ENCODE results near the gene C1orf167. TPM values are rescaled to one million over a fixed set of nuclear protein-coding genes. Genes with fewer than 3 reads are reported as not detected.

C1orf167 gene
- total RNA-seq, 1 donor from 2014 or later = not detected

GRCh38 chr1:11835441-11836225 is 73.6 kb downstream of the C1orf167 start:
- DNase-seq (ENCODE audit: low read depth) = no peak
- no peaks in the 10 kb centered on the region for H3K27me3 ChIP-seq (ENCODE audit: control insufficient read depth, insufficient read depth, low read length)
- peaks cover 4% of the 10 kb centered on the region for H3K36me3 ChIP-seq (ENCODE audit: control insufficient read depth, insufficient read depth, low read length)
- no peak overlapping the region for H3K4me3 ChIP-seq (ENCODE audit: low read depth, low read length)
- no peak for TF ChIP-seq CTCF (IDR thresholded peaks at IDR 0.05; ENCODE audit: insufficient read depth, low read length, poor library complexity, severe bottlenecking)

- no peak overlapping the region for H3K4me3 ChIP-seq (ENCODE audit: low read depth, low read length)
- no peaks in the 10 kb centered on the region for H3K27me3 ChIP-seq (ENCODE audit: control insufficient read depth, insufficient read depth, low read length)
- no peak for TF ChIP-seq CTCF (IDR thresholded peaks at IDR 0.05; ENCODE audit: insufficient read depth, low read length, poor library complexity, severe bottlenecking)
- no peak for DNase-seq (ENCODE audit: low read depth)
- peaks cover 6% of the 10 kb centered on the region for H3K36me3 ChIP-seq (ENCODE audit: control insufficient read depth, insufficient read depth, low read length)
Observed at GRCh38 chr1:11836955-11837766, 75.2 kb downstream of the C1orf167 start.

- no peaks in the 10 kb centered on the region for H3K27me3 ChIP-seq (ENCODE audit: control insufficient read depth, insufficient read depth, low read length)
- H3K36me3 ChIP-seq (ENCODE audit: control insufficient read depth, insufficient read depth, low read length) = peaks cover 6% of the 10 kb centered on the region
- no peak for DNase-seq (ENCODE audit: low read depth)
- TF ChIP-seq CTCF (IDR thresholded peaks at IDR 0.05; ENCODE audit: insufficient read depth, low read length, poor library complexity, severe bottlenecking) = no peak
- no peak overlapping the region for H3K4me3 ChIP-seq (ENCODE audit: low read depth, low read length)
Observed at GRCh38 chr1:11837767-11838348, 75.9 kb downstream of the C1orf167 start.

GRCh38 chr1:11838349-11839272 is 76.6 kb downstream of the C1orf167 start:
- DNase-seq (ENCODE audit: low read depth) = no peak
- no peaks in the 10 kb centered on the region for H3K27me3 ChIP-seq (ENCODE audit: control insufficient read depth, insufficient read depth, low read length)
- peak; percentile 100 for TF ChIP-seq CTCF (IDR thresholded peaks at IDR 0.05; ENCODE audit: insufficient read depth, low read length, poor library complexity, severe bottlenecking)
- H3K4me3 ChIP-seq (ENCODE audit: low read depth, low read length) = no peak overlapping the region
- H3K36me3 ChIP-seq (ENCODE audit: control insufficient read depth, insufficient read depth, low read length) = peaks cover 6% of the 10 kb centered on the region

Other genes with a start within 250 kb of the C1orf167 start
- 0.55 and 3.0 TPM in 2 replicates for gene FBXO2, start 107.8 kb upstream of the C1orf167 start, total RNA-seq
- gene FBXO44, start 107.3 kb upstream of the C1orf167 start, total RNA-seq = 14.4 and 23.6 TPM in 2 replicates
- gene FBXO6, start 98.0 kb upstream of the C1orf167 start, total RNA-seq = 14.0 and 14.1 TPM in 2 replicates
- gene MAD2L2, start 81.0 kb upstream of the C1orf167 start, total RNA-seq = 89.5 and 96.6 TPM in 2 replicates
- 2.8 and 4.5 TPM in 2 replicates for gene DRAXIN, start 70.5 kb upstream of the C1orf167 start, total RNA-seq
- gene AGTRAP, start 26.1 kb upstream of the C1orf167 start, total RNA-seq = 76.7 and 89.8 TPM in 2 replicates
- 23.1 and 26.6 TPM in 2 replicates for gene MTHFR, start 43.8 kb downstream of the C1orf167 start, total RNA-seq
- 17.6 and 17.7 TPM in 2 replicates for gene CLCN6, start 44.0 kb downstream of the C1orf167 start, total RNA-seq
- not detected in 2 replicates for gene NPPA, start 85.6 kb downstream of the C1orf167 start, total RNA-seq
- 2.5 and 5.4 TPM in 2 replicates for gene NPPB, start 96.8 kb downstream of the C1orf167 start, total RNA-seq
- gene KIAA2013, start 164.2 kb downstream of the C1orf167 start, total RNA-seq = 97.2 and 108 TPM in 2 replicates
- 85.7 and 104 TPM in 2 replicates for gene PLOD1, start 172.5 kb downstream of the C1orf167 start, total RNA-seq
- gene MFN2, start 218.3 kb downstream of the C1orf167 start, total RNA-seq = 73.5 and 78.2 TPM in 2 replicates

Measured in kidney epithelial cell (primary cell).